ENCODE data around the gene CD36.
"Not testable (repeated sequence)": the region's sequence is repeated elsewhere in the genome, so short reads cannot be mapped to it uniquely, and the experiment has no call there.

Gene CD36

DNA sequence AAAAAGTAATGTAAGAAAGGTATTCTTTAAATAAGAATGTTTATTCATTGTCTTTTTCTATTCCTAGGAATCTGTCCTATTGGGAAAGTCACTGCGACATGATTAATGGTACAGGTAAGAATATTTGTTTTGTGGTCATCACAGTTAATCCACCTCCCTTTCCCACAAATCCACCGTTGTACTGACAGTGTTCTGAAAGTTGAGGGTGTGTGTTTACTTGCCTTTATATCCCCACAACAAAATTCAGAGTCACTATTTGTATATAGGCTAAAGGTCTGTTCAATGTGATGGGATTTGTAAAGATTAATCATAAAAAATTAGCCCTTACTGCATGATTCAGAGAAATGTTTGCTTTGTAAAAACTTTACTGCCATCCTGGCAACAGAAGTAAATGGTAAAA lies 27.9 kb downstream of the CD36 start:
- no peak overlapping the region for H2BK5ac ChIP-seq (ENCODE audit: low read length)
- H3K4me3 ChIP-seq (ENCODE audit: low read length) = no peak overlapping the region
- H3K4me2 ChIP-seq (ENCODE audit: low read length) = no peak overlapping the region
- H4K5ac ChIP-seq (ENCODE audit: low read length) = no peak overlapping the region
- no peak overlapping the region for H3K18ac ChIP-seq (ENCODE audit: low read length)
- no peaks in the 10 kb centered on the region for H3K36me3 ChIP-seq (ENCODE audit: control insufficient read depth, insufficient read depth, low read length)
- no peak overlapping the region for H4K8ac ChIP-seq (ENCODE audit: low read depth, low read length)
- H2BK120ac ChIP-seq (ENCODE audit: low read depth, low read length) = no peak overlapping the region
- H3K79me1 ChIP-seq (ENCODE audit: low read length) = no peaks in the 10 kb centered on the region
- H3K56ac ChIP-seq (ENCODE audit: low read length) = no peak overlapping the region
- H3K79me2 ChIP-seq (ENCODE audit: control insufficient read depth, insufficient read depth, low read length) = no peaks in the 10 kb centered on the region
- H3K23ac ChIP-seq (ENCODE audit: low read length) = no peak overlapping the region
- WGBS (ENCODE audit: extremely low coverage, insufficient coverage, low lambda C conversion rate) = no CpG with 5 or more reads among the region's 2 CpGs
- H3K27ac ChIP-seq (ENCODE audit: low read depth, low read length) = no peak overlapping the region
- H3K27me3 ChIP-seq (ENCODE audit: insufficient read depth, low read length, poor library complexity) = no peaks in the 10 kb centered on the region
- H3K9ac ChIP-seq (ENCODE audit: low read length) = no peak overlapping the region
- DNase-seq = no peak
- H3K4me1 ChIP-seq (ENCODE audit: control insufficient read depth, low read depth, low read length) = no peaks in the 10 kb centered on the region
- no peak overlapping the region for H3K4ac ChIP-seq (ENCODE audit: low read depth, low read length)
- no peak overlapping the region for H2BK15ac ChIP-seq (replicated peaks; ENCODE audit: low read depth)
- no peak overlapping the region for H2AK5ac ChIP-seq (ENCODE audit: low read length)

- DNase-seq; H3K4me2 ChIP-seq (ENCODE audit: low read length); H3K9ac ChIP-seq (ENCODE audit: low read length); H2BK5ac ChIP-seq (ENCODE audit: low read length); H3K27me3 ChIP-seq (ENCODE audit: insufficient read depth, low read length, poor library complexity); H3K23ac ChIP-seq (ENCODE audit: low read length); H3K4me1 ChIP-seq (ENCODE audit: control insufficient read depth, low read depth, low read length); H2BK120ac ChIP-seq (ENCODE audit: low read depth, low read length); H3K79me2 ChIP-seq (ENCODE audit: control insufficient read depth, insufficient read depth, low read length); H3K18ac ChIP-seq (ENCODE audit: low read length); H3K56ac ChIP-seq (ENCODE audit: low read length); H4K5ac ChIP-seq (ENCODE audit: low read length); H3K4ac ChIP-seq (ENCODE audit: low read depth, low read length); H3K4me3 ChIP-seq (ENCODE audit: low read length); H3K36me3 ChIP-seq (ENCODE audit: control insufficient read depth, insufficient read depth, low read length); H2AK5ac ChIP-seq (ENCODE audit: low read length); H2BK15ac ChIP-seq (replicated peaks; ENCODE audit: low read depth); H3K79me1 ChIP-seq (ENCODE audit: low read length); H4K8ac ChIP-seq (ENCODE audit: low read depth, low read length); H3K27ac ChIP-seq (ENCODE audit: low read depth, low read length): not testable (repeated sequence)
- no CpG with 5 or more reads among the region's 6 CpGs for WGBS (ENCODE audit: extremely low coverage, insufficient coverage, low lambda C conversion rate)
Measured at GRCh38 chr7:80669367-80669766, 30.9 kb downstream of the CD36 start.

GRCh38 chr7:80671744-80672143 lies 33.3 kb downstream of the CD36 start:
- Histone ChIP-seq H3K4ac (ENCODE audit: low read depth, low read length) (no peak overlapping the region), H4K5ac (ENCODE audit: low read length) (no peak overlapping the region), H3K4me3 (ENCODE audit: low read length) (no peak overlapping the region), H2BK15ac (replicated peaks; ENCODE audit: low read depth) (no peak overlapping the region), H4K8ac (ENCODE audit: low read depth, low read length) (no peak overlapping the region), H3K4me2 (ENCODE audit: low read length) (no peak overlapping the region), H3K27me3 (ENCODE audit: insufficient read depth, low read length, poor library complexity) (no peaks in the 10 kb centered on the region), H3K27ac (ENCODE audit: low read depth, low read length) (no peak overlapping the region), H3K79me2 (ENCODE audit: control insufficient read depth, insufficient read depth, low read length) (no peaks in the 10 kb centered on the region), H3K23ac (ENCODE audit: low read length) (no peak overlapping the region), H2BK120ac (ENCODE audit: low read depth, low read length) (no peak overlapping the region), H2AK5ac (ENCODE audit: low read length) (no peak overlapping the region), H3K56ac (ENCODE audit: low read length) (no peak overlapping the region), H3K9ac (ENCODE audit: low read length) (no peak overlapping the region), H3K36me3 (ENCODE audit: control insufficient read depth, insufficient read depth, low read length) (no peaks in the 10 kb centered on the region), H3K4me1 (ENCODE audit: control insufficient read depth, low read depth, low read length) (no peaks in the 10 kb centered on the region), H2BK5ac (ENCODE audit: low read length) (no peak overlapping the region), H3K18ac (ENCODE audit: low read length) (no peak overlapping the region), H3K79me1 (ENCODE audit: low read length) (no peaks in the 10 kb centered on the region)
- WGBS (ENCODE audit: extremely low coverage, insufficient coverage, low lambda C conversion rate) = no CpG with 5 or more reads among the region's 1 CpG
- no peak for DNase-seq

DNA sequence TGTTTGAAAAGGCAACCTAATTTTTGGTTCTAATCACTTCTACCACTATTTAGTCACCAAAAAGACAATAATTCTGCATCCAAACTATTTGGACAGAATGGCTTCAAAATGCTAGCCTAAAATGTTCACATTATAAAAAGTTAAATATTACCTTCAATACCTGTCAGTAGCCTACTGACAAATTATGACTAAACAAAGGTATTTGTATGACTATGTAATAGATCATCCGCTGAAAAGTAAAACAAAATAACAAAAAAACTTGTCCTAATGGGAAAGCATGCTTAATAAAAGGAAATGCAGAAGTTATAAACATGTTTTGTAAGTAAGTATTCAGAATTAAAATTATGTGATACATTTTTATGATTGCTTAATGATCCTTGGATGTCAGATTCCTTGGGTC lies 36.6 kb downstream of the CD36 start:
- no CpG with 5 or more reads among the region's 1 CpG for WGBS (ENCODE audit: extremely low coverage, insufficient coverage, low lambda C conversion rate)
- no peak overlapping the region for H2BK120ac ChIP-seq (ENCODE audit: low read depth, low read length)
- H3K4me2 ChIP-seq (ENCODE audit: low read length) = no peak overlapping the region
- H2BK15ac ChIP-seq (replicated peaks; ENCODE audit: low read depth) = no peak overlapping the region
- H2BK5ac ChIP-seq (ENCODE audit: low read length) = no peak overlapping the region
- no peak for DNase-seq
- no peak overlapping the region for H3K27ac ChIP-seq (ENCODE audit: low read depth, low read length)
- no peaks in the 10 kb centered on the region for H3K79me1 ChIP-seq (ENCODE audit: low read length)
- no peak overlapping the region for H3K56ac ChIP-seq (ENCODE audit: low read length)
- H3K4me3 ChIP-seq (ENCODE audit: low read length) = no peak overlapping the region
- H3K79me2 ChIP-seq (ENCODE audit: control insufficient read depth, insufficient read depth, low read length) = no peaks in the 10 kb centered on the region
- H3K27me3 ChIP-seq (ENCODE audit: insufficient read depth, low read length, poor library complexity) = no peaks in the 10 kb centered on the region
- no peak overlapping the region for H3K23ac ChIP-seq (ENCODE audit: low read length)
- no peak overlapping the region for H4K8ac ChIP-seq (ENCODE audit: low read depth, low read length)
- no peak overlapping the region for H3K4ac ChIP-seq (ENCODE audit: low read depth, low read length)
- H3K4me1 ChIP-seq (ENCODE audit: control insufficient read depth, low read depth, low read length) = no peaks in the 10 kb centered on the region
- H2AK5ac ChIP-seq (ENCODE audit: low read length) = no peak overlapping the region
- H4K5ac ChIP-seq (ENCODE audit: low read length) = no peak overlapping the region
- H3K9ac ChIP-seq (ENCODE audit: low read length) = no peak overlapping the region
- H3K18ac ChIP-seq (ENCODE audit: low read length) = no peak overlapping the region
- H3K36me3 ChIP-seq (ENCODE audit: control insufficient read depth, insufficient read depth, low read length) = no peaks in the 10 kb centered on the region

- Histone ChIP-seq H2BK5ac (ENCODE audit: low read length) (no peak overlapping the region), H2BK15ac (replicated peaks; ENCODE audit: low read depth) (no peak overlapping the region), H3K18ac (ENCODE audit: low read length) (no peak overlapping the region), H3K27me3 (ENCODE audit: insufficient read depth, low read length, poor library complexity) (no peaks in the 10 kb centered on the region), H4K5ac (ENCODE audit: low read length) (no peak overlapping the region), H3K4me2 (ENCODE audit: low read length) (no peak overlapping the region), H3K36me3 (ENCODE audit: control insufficient read depth, insufficient read depth, low read length) (no peaks in the 10 kb centered on the region), H3K4me3 (ENCODE audit: low read length) (no peak overlapping the region), H3K4ac (ENCODE audit: low read depth, low read length) (no peak overlapping the region), H3K27ac (ENCODE audit: low read depth, low read length) (no peak overlapping the region), H4K8ac (ENCODE audit: low read depth, low read length) (no peak overlapping the region), H3K79me2 (ENCODE audit: control insufficient read depth, insufficient read depth, low read length) (no peaks in the 10 kb centered on the region), H3K79me1 (ENCODE audit: low read length) (no peaks in the 10 kb centered on the region), H3K9ac (ENCODE audit: low read length) (no peak overlapping the region), H3K4me1 (ENCODE audit: control insufficient read depth, low read depth, low read length) (no peaks in the 10 kb centered on the region), H2BK120ac (ENCODE audit: low read depth, low read length) (no peak overlapping the region), H3K23ac (ENCODE audit: low read length) (no peak overlapping the region), H2AK5ac (ENCODE audit: low read length) (no peak overlapping the region), H3K56ac (ENCODE audit: low read length) (no peak overlapping the region)
- no CpG with 5 or more reads among the region's 2 CpGs for WGBS (ENCODE audit: extremely low coverage, insufficient coverage, low lambda C conversion rate)
- DNase-seq = no peak
Measured at GRCh38 chr7:80676404-80676803, 38.0 kb downstream of the CD36 start.

- H3K18ac ChIP-seq (ENCODE audit: low read length) = no peak overlapping the region
- no peak overlapping the region for H2BK120ac ChIP-seq (ENCODE audit: low read depth, low read length)
- no peaks in the 10 kb centered on the region for H3K79me2 ChIP-seq (ENCODE audit: control insufficient read depth, insufficient read depth, low read length)
- H2AK5ac ChIP-seq (ENCODE audit: low read length) = no peak overlapping the region
- no peak overlapping the region for H4K5ac ChIP-seq (ENCODE audit: low read length)
- DNase-seq = no peak
- no peak overlapping the region for H2BK5ac ChIP-seq (ENCODE audit: low read length)
- H3K56ac ChIP-seq (ENCODE audit: low read length) = no peak overlapping the region
- no peak overlapping the region for H3K4ac ChIP-seq (ENCODE audit: low read depth, low read length)
- no peak overlapping the region for H4K8ac ChIP-seq (ENCODE audit: low read depth, low read length)
- H3K4me3 ChIP-seq (ENCODE audit: low read length) = no peak overlapping the region
- no peaks in the 10 kb centered on the region for H3K4me1 ChIP-seq (ENCODE audit: control insufficient read depth, low read depth, low read length)
- no peaks in the 10 kb centered on the region for H3K36me3 ChIP-seq (ENCODE audit: control insufficient read depth, insufficient read depth, low read length)
- H3K9ac ChIP-seq (ENCODE audit: low read length) = no peak overlapping the region
- WGBS (ENCODE audit: extremely low coverage, insufficient coverage, low lambda C conversion rate) = no CpG with 5 or more reads among the region's 1 CpG
- no peaks in the 10 kb centered on the region for H3K79me1 ChIP-seq (ENCODE audit: low read length)
- no peaks in the 10 kb centered on the region for H3K27me3 ChIP-seq (ENCODE audit: insufficient read depth, low read length, poor library complexity)
- no peak overlapping the region for H3K23ac ChIP-seq (ENCODE audit: low read length)
- no peak overlapping the region for H3K4me2 ChIP-seq (ENCODE audit: low read length)
- H3K27ac ChIP-seq (ENCODE audit: low read depth, low read length) = no peak overlapping the region
- H2BK15ac ChIP-seq (replicated peaks; ENCODE audit: low read depth) = no peak overlapping the region
Measured at GRCh38 chr7:80677629-80678028, 39.2 kb downstream of the CD36 start.
